Endothelial cell of umbilical vein (primary cell): ENCODE results near the gene RAD51B. TPM values are rescaled to one million over a fixed set of nuclear protein-coding genes. Genes with fewer than 3 reads are reported as not detected.
A peak's percentile ranks its signal among the peaks of the same experiment; 100 is the strongest.

Source experiments
- BruUV-seq: library from RNA; stranded (reverse); fragments of 400-500 nt; replicated peaks from 2 replicates; lab custom pipeline; 2021; lab: Mats Ljungman, UMichigan
- CTCF ChIA-PET: fragments of 300-600, 350-600 bp; sonication (Branson Sonifier 250); formaldehyde crosslinking; loops from one replicate; lab custom pipeline; 2021; ENCODE audit warnings: antibody characterized with exemption, inconsistent platforms; lab: Charles Lee
- POLR2A ChIA-PET: fragments of 300-600, 350-600 bp; sonication (Branson Sonifier 250); formaldehyde crosslinking; loops from one replicate; lab custom pipeline; 2021; ENCODE audit warnings: antibody characterized with exemption, inconsistent platforms; lab: Charles Lee
- DNase-seq: peaks from one replicate; pipeline ENCODE4 v3.0.0-alpha.2; 2011; ENCODE audit warnings: low read depth, low spot score
- FAIRE-seq: peaks from 2 replicates; lab custom pipeline; 2011; peaks lifted over from hg19 to GRCh38; lab: Jason Lieb, UNC
- H2AFZ ChIP-seq: 2 replicates; pipeline ENCODE4 v1.6.0; 2012; ENCODE audit warnings: low read depth, low read length, control low read depth, inconsistent platforms
- H3K27ac ChIP-seq: 2 replicates; pipeline ENCODE4 v1.5.1; 2011; ENCODE audit warnings: low read depth, mild to moderate bottlenecking, control low read depth, low read length, moderate library complexity; ENCODE audit not compliant: insufficient read depth
- H3K27me3 ChIP-seq, 2 experiments: 2 replicates each; pipeline versions ENCODE4 v1.6.0 to v1.6.1; 2011; ENCODE audit warnings: low read length in 2 of 2, mixed read lengths in 1 of 2; ENCODE audit not compliant: control insufficient read depth in 2 of 2, insufficient read depth in 2 of 2
- H3K36me3 ChIP-seq, 2 experiments: 2 replicates in 1 of 2; 3 replicates in 1 of 2; pipeline ENCODE4 v1.5.1; 2011; ENCODE audit warnings: low read length in 2 of 2, mild to moderate bottlenecking in 1 of 2, moderate library complexity in 1 of 2; ENCODE audit not compliant: control insufficient read depth in 2 of 2, insufficient read depth in 2 of 2; ENCODE audit errors: extremely low read depth in 1 of 2
- H3K4me1 ChIP-seq: 3 replicates; pipeline ENCODE4 v1.5.1; 2011; ENCODE audit warnings: mild to moderate bottlenecking, low read length; ENCODE audit not compliant: control insufficient read depth, insufficient read depth; ENCODE audit errors: extremely low read depth
- H3K4me2 ChIP-seq: 2 replicates; pipeline ENCODE4 v1.6.1; 2011; ENCODE audit warnings: low read length, control low read depth, mixed read lengths; ENCODE audit not compliant: insufficient read depth
- H3K4me3 ChIP-seq, 3 experiments: fragments of 200-600 bp in 1 of 3; sonication (generic), shearing (Covaris generic) in 1 of 3; replicated peaks in 1 of 3; 2 replicates each; pipeline ENCODE4 v1.5.1; 2011 to 2016; ENCODE audit warnings: control low read depth in 3 of 3, low read length in 3 of 3, mild to moderate bottlenecking in 2 of 3, inconsistent platforms in 1 of 3, low read depth in 1 of 3, moderate library complexity in 1 of 3; ENCODE audit not compliant: insufficient read depth in 1 of 3
- H3K79me2 ChIP-seq: 2 replicates; pipeline ENCODE4 v1.6.0; 2012; ENCODE audit warnings: low read length, inconsistent platforms; ENCODE audit not compliant: control insufficient read depth, insufficient read depth
- H3K9ac ChIP-seq: replicated peaks from 2 replicates; pipeline ENCODE3; 2011; ENCODE audit warnings: low read length, control low read depth; ENCODE audit not compliant: insufficient read depth; ENCODE audit errors: extremely low read depth
- H3K9me1 ChIP-seq: replicated peaks from 3 replicates; pipeline ENCODE4 v1.6.0; 2011; ENCODE audit warnings: mild to moderate bottlenecking, low read length; ENCODE audit not compliant: control insufficient read depth, insufficient read depth; ENCODE audit errors: extremely low read depth
- H3K9me3 ChIP-seq: replicated peaks from 2 replicates; pipeline ENCODE4 v1.5.1; 2012; ENCODE audit warnings: low read length, inconsistent platforms; ENCODE audit not compliant: control insufficient read depth, insufficient read depth
- H4K20me1 ChIP-seq: replicated peaks from 2 replicates; pipeline ENCODE3; 2011; ENCODE audit warnings: mild to moderate bottlenecking, low read length; ENCODE audit not compliant: control insufficient read depth, insufficient read depth; ENCODE audit errors: extremely low read depth
- EZH2 ChIP-seq: IDR thresholded peaks from 2 replicates; pipeline ENCODE4 v1.6.1; 2012; ENCODE audit warnings: borderline replicate concordance, low read depth, mild to moderate bottlenecking, moderate library complexity, low read length, inconsistent platforms; ENCODE audit not compliant: severe bottlenecking
- FOS ChIP-seq: IDR thresholded peaks from 2 replicates; pipeline ENCODE4 v1.6.1; 2011; ENCODE audit warnings: mild to moderate bottlenecking, low read length, moderate library complexity, borderline replicate concordance; ENCODE audit not compliant: insufficient read depth
- GATA2 ChIP-seq: IDR thresholded peaks from 2 replicates; pipeline ENCODE4 v1.7.0; 2011; ENCODE audit warnings: low read depth, mild to moderate bottlenecking, moderate library complexity, mixed read lengths, low read length; ENCODE audit not compliant: insufficient read length, insufficient read depth
- JUN ChIP-seq: IDR thresholded peaks from 2 replicates; pipeline ENCODE4 v1.6.1; 2011; ENCODE audit warnings: borderline replicate concordance, low read depth; ENCODE audit not compliant: insufficient read length, insufficient read depth
- MAX ChIP-seq: IDR thresholded peaks from 2 replicates; pipeline ENCODE4 v1.6.1; 2011; ENCODE audit not compliant: insufficient read depth, insufficient read length
- MYC ChIP-seq: IDR thresholded peaks from one replicate; pipeline ENCODE4 v1.6.1; 2011; ENCODE audit warnings: mild to moderate bottlenecking, low read depth, low read length
- POLR2A ChIP-seq: IDR thresholded peaks from 2 replicates; pipeline ENCODE4 v1.6.1; 2012; ENCODE audit warnings: low read depth, mild to moderate bottlenecking, control low read depth, low read length
- POLR2AphosphoS5 ChIP-seq: IDR thresholded peaks from 2 replicates; pipeline ENCODE4 v1.6.1; 2012; ENCODE audit warnings: low read depth, mild to moderate bottlenecking, control low read depth, low read length, moderate library complexity; ENCODE audit not compliant: insufficient read depth
- dilution Hi-C: fragments of 300-500 bp; cut with MboI; formaldehyde crosslinking; loops from one replicate; pipeline ENCODE4 v1.15.0; 2019; ENCODE audit warnings: low sequenced_read_pairs; ENCODE audit not compliant: extremely low pct_ligation_motif_present
- intact Hi-C: fragments of 100-400 bp; cut with micrococcal nuclease; formaldehyde crosslinking; loops from one replicate; pipeline ENCODE4 v1.10.0; 2022
- polyA plus RNA-seq, 4 experiments: library from polyadenylated mRNA; depleted of rRNA in 3 of 4; stranded (reverse) in 3 of 4; unstranded in 1 of 4; fragments of >200 nt; gene quantifications; 2 replicates each; pipeline versions ENCODE4 v1.2.1 to v1.2.3, GENCODE V29; 2011 to 2012; ENCODE audit warnings: missing spikeins in 1 of 4
- total RNA-seq: library from RNA; stranded (reverse); gene quantifications from 2 replicates; pipeline ENCODE4 v1.2.3, GENCODE V29; 2021
- TF ChIP-seq, protein P1 (sequence below), 2 donors: IDR thresholded peaks; 1 replicate in 1 of 2; 2 replicates in 1 of 2; pipeline ENCODE4 v1.5.1; 2011; ENCODE audit warnings: low read length in 2 of 2, mild to moderate bottlenecking in 2 of 2, moderate library complexity in 2 of 2, control low read depth in 1 of 2, inconsistent platforms in 1 of 2, low read depth in 1 of 2; ENCODE audit not compliant: insufficient read depth in 1 of 2; ENCODE audit errors: extremely low read depth in 1 of 2

RAD51B gene
- total and polyA plus RNA-seq, 2 donors (not counting 3 experiments of a cell fraction or from before 2014, with no cell fraction given) = 3.9 to 19.0 TPM

- peaks cover 24% of the 10 kb centered on the region for H3K4me1 ChIP-seq
- H4K20me1 ChIP-seq = no peaks in the 10 kb centered on the region
- peak overlapping the region; percentile 15 for H3K4me2 ChIP-seq
- no peak for TF ChIP-seq POLR2A
- TF ChIP-seq EZH2 = no peak
- no peak for TF ChIP-seq JUN
- TF ChIP-seq GATA2 = no peak
- peak; percentile 44 for TF ChIP-seq FOS
- TF ChIP-seq MYC = no peak
- H3K27me3 ChIP-seq = no peaks in the 10 kb centered on the region
- H3K4me3 ChIP-seq = no peak overlapping the region
- CTCF ChIA-PET = interaction anchor here (1.3 to 2.3 kb wide), 2 partner anchors 9 kb away, joined by 3 to 8 read pairs; no protein-coding TSS in a partner anchor
- no peaks in the 10 kb centered on the region for H3K36me3 ChIP-seq
- H3K9me1 ChIP-seq = no peaks in the 10 kb centered on the region
- H3K9ac ChIP-seq = peak overlapping the region; percentile 10
- DNase-seq = peak; percentile 64
- POLR2A ChIA-PET = no interaction called here
- peak overlapping the region; percentile 85 for H2AFZ ChIP-seq
- peaks cover 3% of the 10 kb centered on the region for H3K9me3 ChIP-seq
- FAIRE-seq = peak; percentile 65
- intact Hi-C loops (no loop called here), dilution Hi-C loops (no loop called here)
- H3K27ac ChIP-seq = peak overlapping the region; percentile 51
- no TSS peak for BruUV-seq
- H3K79me2 ChIP-seq = no peaks in the 10 kb centered on the region
Measured at GRCh38 chr14:68526512-68527091, 707.0 kb downstream of the RAD51B start.

GRCh38 chr14:68527329-68527851 is 707.8 kb downstream of the RAD51B start:
- Histone ChIP-seq H3K4me2 (peak overlapping the region; percentile 15), H3K79me2 (no peaks in the 10 kb centered on the region), H2AFZ (peak overlapping the region; percentile 85), H3K9ac (no peak overlapping the region), H3K4me3 (no peak overlapping the region), H3K9me1 (no peaks in the 10 kb centered on the region), H3K27ac (peak overlapping the region; percentile 51), H3K36me3 (no peaks in the 10 kb centered on the region), H3K9me3 (peaks cover 3% of the 10 kb centered on the region), H3K4me1 (peaks cover 24% of the 10 kb centered on the region), H3K27me3 (no peaks in the 10 kb centered on the region), H4K20me1 (no peaks in the 10 kb centered on the region)
- BruUV-seq = no TSS peak
- DNase-seq = peak; percentile 40
- dilution Hi-C loops = no loop called here
- TF ChIP-seq JUN (no peak), GATA2 (no peak), POLR2A (no peak), FOS (no peak), MYC (no peak), EZH2 (no peak), MAX (no peak), POLR2AphosphoS5 (no peak)
- TF ChIP-seq, protein P1, sequence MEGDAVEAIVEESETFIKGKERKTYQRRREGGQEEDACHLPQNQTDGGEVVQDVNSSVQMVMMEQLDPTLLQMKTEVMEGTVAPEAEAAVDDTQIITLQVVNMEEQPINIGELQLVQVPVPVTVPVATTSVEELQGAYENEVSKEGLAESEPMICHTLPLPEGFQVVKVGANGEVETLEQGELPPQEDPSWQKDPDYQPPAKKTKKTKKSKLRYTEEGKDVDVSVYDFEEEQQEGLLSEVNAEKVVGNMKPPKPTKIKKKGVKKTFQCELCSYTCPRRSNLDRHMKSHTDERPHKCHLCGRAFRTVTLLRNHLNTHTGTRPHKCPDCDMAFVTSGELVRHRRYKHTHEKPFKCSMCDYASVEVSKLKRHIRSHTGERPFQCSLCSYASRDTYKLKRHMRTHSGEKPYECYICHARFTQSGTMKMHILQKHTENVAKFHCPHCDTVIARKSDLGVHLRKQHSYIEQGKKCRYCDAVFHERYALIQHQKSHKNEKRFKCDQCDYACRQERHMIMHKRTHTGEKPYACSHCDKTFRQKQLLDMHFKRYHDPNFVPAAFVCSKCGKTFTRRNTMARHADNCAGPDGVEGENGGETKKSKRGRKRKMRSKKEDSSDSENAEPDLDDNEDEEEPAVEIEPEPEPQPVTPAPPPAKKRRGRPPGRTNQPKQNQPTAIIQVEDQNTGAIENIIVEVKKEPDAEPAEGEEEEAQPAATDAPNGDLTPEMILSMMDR (IDR thresholded peaks at IDR 0.05; ENCODE audit: extremely low read depth in 1 of 2, insufficient read depth in 1 of 2, low read depth in 1 of 2, low read length in 2 of 2) = no peak
- CTCF ChIA-PET = interaction anchor here (1.3 to 2.3 kb wide), 2 partner anchors 8 to 9 kb away, joined by 3 to 8 read pairs; no protein-coding TSS in a partner anchor
- intact Hi-C loops = no loop called here
- POLR2A ChIA-PET = no interaction called here
- no peak for FAIRE-seq
